GM23248 (cell line): Measurements from ENCODE around the gene FAM163B. TPM values are rescaled to one million over a fixed set of nuclear protein-coding genes. Genes with fewer than 3 reads are reported as not detected.

Experiments
- DNase-seq: peaks from one replicate; pipeline ENCODE4 v3.0.0-alpha.2; 2015
- H2AFZ ChIP-seq: fragments of 200-600 bp; sonication (generic); 2 replicates; pipeline ENCODE4 v1.6.1; 2016; ENCODE audit warnings: antibody characterized with exemption
- H3F3A ChIP-seq: fragments of 200-600 bp; sonication (generic); 2 replicates; pipeline ENCODE4 v1.6.1; 2016; ENCODE audit warnings: mild to moderate bottlenecking, antibody characterized with exemption, mixed run types; ENCODE audit not compliant: insufficient read depth
- H3K27ac ChIP-seq: fragments of 200-600 bp; sonication (generic); 2 replicates; pipeline ENCODE4 v1.5.1; 2016; ENCODE audit warnings: mild to moderate bottlenecking
- H3K27me3 ChIP-seq: fragments of 200-600 bp; sonication (generic); replicated peaks from 2 replicates; pipeline ENCODE4 v1.6.1; 2016; ENCODE audit warnings: mild to moderate bottlenecking; ENCODE audit not compliant: insufficient read depth
- H3K36me3 ChIP-seq: fragments of 200-600 bp; sonication (generic); 2 replicates; pipeline ENCODE4 v1.6.1; 2016; ENCODE audit warnings: low read depth, mild to moderate bottlenecking
- H3K4me1 ChIP-seq: fragments of 200-600 bp; sonication (generic); 2 replicates; pipeline ENCODE4 v1.6.1; 2016; ENCODE audit warnings: mild to moderate bottlenecking; ENCODE audit not compliant: insufficient read depth
- H3K4me2 ChIP-seq: fragments of 200-600 bp; sonication (generic); one replicate; pipeline ENCODE4 v1.6.1; 2016; ENCODE audit warnings: mild to moderate bottlenecking; ENCODE audit not compliant: unreplicated experiment
- H3K4me3 ChIP-seq: fragments of 200-600 bp; sonication (generic); 2 replicates; pipeline ENCODE4 v1.5.1; 2016; ENCODE audit warnings: mild to moderate bottlenecking
- H3K79me2 ChIP-seq: fragments of 200-600 bp; sonication (generic); 2 replicates; pipeline ENCODE4 v1.6.1; 2016; ENCODE audit warnings: mild to moderate bottlenecking; ENCODE audit not compliant: insufficient read depth
- H3K9ac ChIP-seq: fragments of 200-600 bp; sonication (generic); 2 replicates; pipeline ENCODE4 v1.6.1; 2016; ENCODE audit warnings: mild to moderate bottlenecking
- H3K9me2 ChIP-seq: fragments of 200-600 bp; sonication (generic); 2 replicates; pipeline ENCODE4 v1.6.1; 2016; ENCODE audit warnings: mixed run types, mild to moderate bottlenecking, moderate library complexity; ENCODE audit not compliant: insufficient read depth
- H3K9me3 ChIP-seq: fragments of 200-600 bp; sonication (generic); one replicate; pipeline ENCODE4 v1.6.1; 2017; ENCODE audit warnings: low read depth
- H4K20me1 ChIP-seq: fragments of 200-600 bp; sonication (generic); 2 replicates; pipeline ENCODE4 v1.6.0; 2016; ENCODE audit not compliant: insufficient read depth
- EZH2 ChIP-seq: fragments of 200-600 bp; sonication (generic); IDR thresholded peaks from 2 replicates; pipeline ENCODE4 v1.6.1; 2018; ENCODE audit warnings: antibody characterized with exemption, mild to moderate bottlenecking; ENCODE audit not compliant: insufficient read depth, poor library complexity, severe bottlenecking
- EZH2phosphoT487 ChIP-seq: fragments of 200-600 bp; sonication (generic); IDR thresholded peaks from 2 replicates; pipeline ENCODE4 v1.6.1; 2018; ENCODE audit warnings: antibody characterized with exemption, moderate library complexity, mild to moderate bottlenecking, low read depth; ENCODE audit not compliant: insufficient read depth
- WGBS, 2 experiments: methylation state at CpG; one replicate each; pipeline ENCODE4 v1.1.6; 2015 to 2017; ENCODE audit warnings: low lambda C conversion rate in 2 of 2, low coverage in 1 of 2; ENCODE audit errors: missing lambda C conversion rate in 2 of 2; 5-methylcytosine and 5-hydroxymethylcytosine counted together
- in situ Hi-C: fragments of 300-500 bp; cut with MboI; formaldehyde crosslinking; loops from 2 replicates; pipeline ENCODE4 v1.15.0; 2020
- polyA plus RNA-seq: library from polyadenylated mRNA; unstranded; fragments of >200 nt; fragmentation: Nextera tagmentation; extraction: Ambion mirVana; gene quantifications from 2 replicates; pipeline ENCODE4 v1.2.1, GENCODE V29; 2016
- total RNA-seq: library from RNA; depleted of rRNA; stranded (reverse); fragments of >200 nt; shearing (Covaris generic); gene quantifications from 2 replicates; pipeline ENCODE4 v1.2.3, GENCODE V29; 2014

Gene FAM163B
- total and polyA plus RNA-seq, 2 experiments from 2014 or later = not detected

- H3K9ac ChIP-seq = no peak overlapping the region
- H4K20me1 ChIP-seq = no peaks in the 10 kb centered on the region
- H3K79me2 ChIP-seq = no peaks in the 10 kb centered on the region
- no peaks in the 10 kb centered on the region for H3K9me2 ChIP-seq
- no peaks in the 10 kb centered on the region for H3K9me3 ChIP-seq
- no peaks in the 10 kb centered on the region for H3F3A ChIP-seq
- WGBS, 2 experiments = 50 to 54% methylated on average over 4 of the region's 4 CpGs
- H3K27ac ChIP-seq = no peak overlapping the region
- H3K4me3 ChIP-seq = no peak overlapping the region
- H2AFZ ChIP-seq = no peak overlapping the region
- TF ChIP-seq EZH2 = no peak
- no peak for TF ChIP-seq EZH2phosphoT487
- in situ Hi-C loops = no loop called here
- no peak overlapping the region for H3K4me2 ChIP-seq
- no peaks in the 10 kb centered on the region for H3K36me3 ChIP-seq
- H3K4me1 ChIP-seq = no peaks in the 10 kb centered on the region
- peaks cover 55% of the 10 kb centered on the region for H3K27me3 ChIP-seq
- DNase-seq = no peak
Observed at GRCh38 chr9:133581011-133581410, 28.2 kb downstream of the FAM163B start.

GRCh38 chr9:133580419-133580738 lies 28.8 kb downstream of the FAM163B start:
- no peaks in the 10 kb centered on the region for H3K4me1 ChIP-seq
- H3F3A ChIP-seq = no peaks in the 10 kb centered on the region
- no peaks in the 10 kb centered on the region for H3K9me3 ChIP-seq
- H3K36me3 ChIP-seq = no peaks in the 10 kb centered on the region
- no peaks in the 10 kb centered on the region for H3K79me2 ChIP-seq
- 40 to 46% methylated on average over 6 of the region's 6 CpGs for WGBS, 2 experiments
- peaks cover 48% of the 10 kb centered on the region for H3K27me3 ChIP-seq
- no peak for DNase-seq
- no peak overlapping the region for H3K4me3 ChIP-seq
- H4K20me1 ChIP-seq = no peaks in the 10 kb centered on the region
- H3K27ac ChIP-seq = no peak overlapping the region
- H3K9ac ChIP-seq = no peak overlapping the region
- TF ChIP-seq EZH2phosphoT487 = no peak
- no peak for TF ChIP-seq EZH2
- H2AFZ ChIP-seq = no peak overlapping the region
- H3K9me2 ChIP-seq = no peaks in the 10 kb centered on the region
- in situ Hi-C loops = no loop called here
- no peak overlapping the region for H3K4me2 ChIP-seq

GRCh38 chr9:133579601-133580418 lies 29.4 kb downstream of the FAM163B start:
- H3K4me3 ChIP-seq = no peak overlapping the region

GRCh38 chr9:133578524-133579441 lies 30.4 kb downstream of the FAM163B start:
- TF ChIP-seq EZH2 (no peak), EZH2phosphoT487 (no peak)

More at GRCh38 chr9:133579601-133580418, 29.4 kb downstream of the FAM163B start:
- H3K9ac ChIP-seq = no peak overlapping the region
- no peaks in the 10 kb centered on the region for H3F3A ChIP-seq
- no peaks in the 10 kb centered on the region for H3K79me2 ChIP-seq
- no peaks in the 10 kb centered on the region for H3K4me1 ChIP-seq
- 81 to 83% methylated on average over 31 of the region's 31 CpGs for WGBS, 2 experiments
- H3K9me2 ChIP-seq = no peaks in the 10 kb centered on the region
- no peak overlapping the region for H2AFZ ChIP-seq
- H3K4me2 ChIP-seq = no peak overlapping the region
- no peak for DNase-seq
- H3K27me3 ChIP-seq = peaks cover 43% of the 10 kb centered on the region
- H3K36me3 ChIP-seq = no peaks in the 10 kb centered on the region
- in situ Hi-C loops = no loop called here
- no peaks in the 10 kb centered on the region for H4K20me1 ChIP-seq
- H3K27ac ChIP-seq = no peak overlapping the region
- no peak for TF ChIP-seq EZH2phosphoT487
- TF ChIP-seq EZH2 = no peak
- H3K9me3 ChIP-seq = no peaks in the 10 kb centered on the region

More at GRCh38 chr9:133578524-133579441, 30.4 kb downstream of the FAM163B start:
- Histone ChIP-seq H3F3A (no peaks in the 10 kb centered on the region), H3K9ac (no peak overlapping the region), H3K9me3 (no peaks in the 10 kb centered on the region), H3K9me2 (no peaks in the 10 kb centered on the region), H4K20me1 (no peaks in the 10 kb centered on the region), H2AFZ (no peak overlapping the region), H3K27me3 (peaks cover 37% of the 10 kb centered on the region), H3K79me2 (no peaks in the 10 kb centered on the region), H3K36me3 (no peaks in the 10 kb centered on the region), H3K4me2 (no peak overlapping the region), H3K4me1 (no peaks in the 10 kb centered on the region), H3K4me3 (no peak overlapping the region), H3K27ac (no peak overlapping the region)
- in situ Hi-C loops = no loop called here
- WGBS, 2 experiments = 83 to 89% methylated on average over 29 to 34 of the region's 41 CpGs
- DNase-seq = no peak
